ENCODE results near the gene SYNE2.

GRCh38 chr14:63878792-63879191 is 26.0 kb downstream of the SYNE2 start:
- TF ChIP-seq CTCF (IDR thresholded peaks at IDR 0.05 in 4 of 5, conservative IDR thresholded peaks at IDR 0.05 in 1 of 5) (no peak), POLR2A (IDR thresholded peaks at IDR 0.05) (no peak)
